NCI-H1694 treated with DMSO at 0.1 percent for 48 hours (cell line): ENCODE measurements around the gene GJA5.

ENCODE experiments used
- DNase-seq: peaks from one replicate; lab custom pipeline; 2025; lab: John Stamatoyannopoulos, UW

GJA5 gene

GRCh38 chr1:147729315-147729714, 31.1 kb downstream of the GJA5 start:
- DNase-seq: no peak

GRCh38 chr1:147726168-147726567, 34.2 kb downstream of the GJA5 start:
- DNase-seq: no peak

- no peak for DNase-seq
These were observed 34.7 kb downstream of the GJA5 start for GRCh38 chr1:147725685-147726084.

GRCh38 chr1:147723691-147724323, 36.6 kb downstream of the GJA5 start:
- DNase-seq: no peak

GRCh38 chr1:147722124-147722523, 38.3 kb downstream of the GJA5 start:
- DNase-seq: no peak

- DNase-seq: no peak
These were observed 38.7 kb downstream of the GJA5 start for GRCh38 chr1:147721716-147722115.

GRCh38 chr1:147720557-147720956, 39.8 kb downstream of the GJA5 start:
- no peak for DNase-seq

- DNase-seq: no peak
These were observed 40.6 kb downstream of the GJA5 start for GRCh38 chr1:147719711-147720225.

- DNase-seq: no peak
These were observed 41.2 kb downstream of the GJA5 start for GRCh38 chr1:147719029-147719698.

- DNase-seq: no peak
These were observed 42.7 kb downstream of the GJA5 start for GRCh38 chr1:147717706-147718097.

GRCh38 chr1:147717051-147717705, 43.2 kb downstream of the GJA5 start:
- DNase-seq: no peak

GRCh38 chr1:147712605-147713004, 47.8 kb downstream of the GJA5 start:
- DNase-seq: no peak
